Fibroblast of lung (primary cell): Measurements from ENCODE around the gene TM9SF4. TPM values are rescaled to one million over a fixed set of nuclear protein-coding genes. Genes with fewer than 3 reads are reported as not detected.
"Not testable (repeated sequence)": the region's sequence is repeated elsewhere in the genome, so short reads cannot be mapped to it uniquely, and the experiment has no call there.

ENCODE experiments used
- DNase-seq, 2 donors: peaks; one replicate each; pipeline versions ENCODE4 v3.0.0 to v3.0.0-alpha.2; 2010; ENCODE audit warnings: low read depth in 2 of 2
- H2AFZ ChIP-seq: 2 replicates; pipeline ENCODE4 v1.5.1; 2012; ENCODE audit warnings: low read length, control low read depth, inconsistent platforms
- H3K27ac ChIP-seq: 2 replicates; pipeline ENCODE4 v1.5.1; 2011; ENCODE audit warnings: low read length, control low read depth; ENCODE audit not compliant: insufficient read depth
- H3K27me3 ChIP-seq: 2 replicates; pipeline ENCODE4 v1.5.1; 2011; ENCODE audit warnings: mild to moderate bottlenecking, low read length; ENCODE audit not compliant: control insufficient read depth, insufficient read depth
- H3K36me3 ChIP-seq: 2 replicates; pipeline ENCODE4 v1.5.1; 2011; ENCODE audit warnings: low read length; ENCODE audit not compliant: control insufficient read depth, insufficient read depth
- H3K4me1 ChIP-seq: 2 replicates; pipeline ENCODE4 v1.5.1; 2011; ENCODE audit warnings: low read length; ENCODE audit not compliant: control insufficient read depth, insufficient read depth; ENCODE audit errors: extremely low read depth
- H3K4me2 ChIP-seq: 2 replicates; pipeline ENCODE4 v1.5.1; 2011; ENCODE audit warnings: low read length, control low read depth; ENCODE audit not compliant: insufficient read depth; ENCODE audit errors: extremely low read depth
- H3K4me3 ChIP-seq, 4 experiments: fragments of 200-600 bp in 1 of 4; sonication (generic) in 1 of 4; replicated peaks in 1 of 4; 2 replicates each; pipeline ENCODE4 v1.5.1; 2011 to 2016; ENCODE audit warnings: low read length in 4 of 4, low read depth in 3 of 4, mild to moderate bottlenecking in 3 of 4, control low read depth in 2 of 4, inconsistent platforms in 1 of 4, mixed read lengths in 1 of 4; ENCODE audit not compliant: insufficient read depth in 1 of 4; ENCODE audit errors: control extremely low read depth in 1 of 4
- H3K79me2 ChIP-seq: 2 replicates; pipeline ENCODE4 v1.5.1; 2012; ENCODE audit warnings: mild to moderate bottlenecking, low read length, inconsistent platforms; ENCODE audit not compliant: control insufficient read depth, insufficient read depth
- H3K9ac ChIP-seq: 2 replicates; pipeline ENCODE4 v1.5.1; 2011; ENCODE audit warnings: mild to moderate bottlenecking, low read length, control low read depth; ENCODE audit not compliant: insufficient read depth
- H3K9me3 ChIP-seq: 2 replicates; pipeline ENCODE4 v1.5.1; 2012; ENCODE audit warnings: low read depth, low read length; ENCODE audit not compliant: control insufficient read depth, insufficient read depth
- H4K20me1 ChIP-seq: 2 replicates; pipeline ENCODE4 v1.5.1; 2011; ENCODE audit warnings: low read length; ENCODE audit not compliant: control insufficient read depth, insufficient read depth; ENCODE audit errors: extremely low read depth
- EZH2 ChIP-seq: IDR thresholded peaks from 2 replicates; pipeline ENCODE4 v1.5.1; 2012; ENCODE audit warnings: low read length, control low read depth, mild to moderate bottlenecking; ENCODE audit errors: missing control alignments
- polyA plus RNA-seq, 2 donors: library from polyadenylated mRNA; depleted of rRNA in 1 of 2; stranded (reverse) in 1 of 2; unstranded in 1 of 2; fragments of >200 nt; gene quantifications; 2 replicates each; pipeline ENCODE4 v1.2.1, GENCODE V29; 2011 to 2012; ENCODE audit warnings: missing spikeins in 1 of 2
- total RNA-seq: library from RNA; depleted of rRNA; stranded (reverse); fragments of >200 nt; gene quantifications from 2 replicates; pipeline ENCODE4 v1.2.1, GENCODE V29; 2014
- TF ChIP-seq, protein P1 (sequence below), 2 donors: IDR thresholded peaks in 1 of 2; conservative IDR thresholded peaks in 1 of 2; 1 replicate in 1 of 2; 2 replicates in 1 of 2; pipeline ENCODE4 v1.5.1; 2011 to 2012; ENCODE audit warnings: low read length in 2 of 2, control low read depth in 1 of 2, inconsistent platforms in 1 of 2, low read depth in 1 of 2, mild to moderate bottlenecking in 1 of 2

Gene TM9SF4
- total and polyA plus RNA-seq, 2 donors (not counting 1 experiment from before 2014, with no cell fraction given): 33.5 to 71.3 TPM

DNA sequence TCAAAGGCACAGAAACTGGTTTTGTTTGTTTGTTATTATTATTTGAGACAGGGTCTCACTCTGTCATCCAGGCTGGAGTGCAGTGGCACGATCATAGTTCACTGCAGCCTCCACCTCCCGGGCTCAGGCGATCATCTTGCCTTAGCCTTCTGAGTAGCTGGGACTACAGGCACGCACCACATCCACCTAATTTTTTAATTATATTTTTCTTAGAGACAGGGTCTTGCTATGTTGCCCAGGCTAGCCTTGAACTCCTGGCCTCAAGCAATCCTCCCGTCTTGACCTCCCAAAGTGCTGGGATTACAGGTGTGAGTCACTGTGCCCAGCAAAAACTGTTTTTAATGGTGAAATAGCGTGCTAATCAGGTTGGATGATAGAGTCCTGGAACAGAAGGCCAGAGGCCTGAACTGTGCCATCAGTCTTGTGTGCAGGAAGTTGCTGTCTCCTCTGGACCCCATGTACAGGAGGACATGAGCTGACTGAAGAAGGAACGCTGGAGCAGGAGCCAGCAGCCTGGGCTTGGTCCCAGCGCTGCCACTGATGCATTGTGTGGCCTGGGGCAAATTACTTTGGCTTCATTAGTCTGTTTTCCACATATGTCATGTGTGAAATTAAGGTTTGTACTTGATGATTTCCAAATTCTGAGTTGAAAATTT lies 4.9 kb downstream of the TM9SF4 start:
- no peaks in the 10 kb centered on the region for H3K27me3 ChIP-seq
- no peak overlapping the region for H3K27ac ChIP-seq
- H4K20me1 ChIP-seq: no peaks in the 10 kb centered on the region
- H3K4me1 ChIP-seq: peaks cover 4% of the 10 kb centered on the region
- H2AFZ ChIP-seq: no peak overlapping the region
- no peak overlapping the region for H3K4me2 ChIP-seq
- H3K79me2 ChIP-seq: peaks cover 65% of the 10 kb centered on the region
- H3K4me3 ChIP-seq: no peak overlapping the region
- TF ChIP-seq EZH2: no peak
- TF ChIP-seq, protein P1, sequence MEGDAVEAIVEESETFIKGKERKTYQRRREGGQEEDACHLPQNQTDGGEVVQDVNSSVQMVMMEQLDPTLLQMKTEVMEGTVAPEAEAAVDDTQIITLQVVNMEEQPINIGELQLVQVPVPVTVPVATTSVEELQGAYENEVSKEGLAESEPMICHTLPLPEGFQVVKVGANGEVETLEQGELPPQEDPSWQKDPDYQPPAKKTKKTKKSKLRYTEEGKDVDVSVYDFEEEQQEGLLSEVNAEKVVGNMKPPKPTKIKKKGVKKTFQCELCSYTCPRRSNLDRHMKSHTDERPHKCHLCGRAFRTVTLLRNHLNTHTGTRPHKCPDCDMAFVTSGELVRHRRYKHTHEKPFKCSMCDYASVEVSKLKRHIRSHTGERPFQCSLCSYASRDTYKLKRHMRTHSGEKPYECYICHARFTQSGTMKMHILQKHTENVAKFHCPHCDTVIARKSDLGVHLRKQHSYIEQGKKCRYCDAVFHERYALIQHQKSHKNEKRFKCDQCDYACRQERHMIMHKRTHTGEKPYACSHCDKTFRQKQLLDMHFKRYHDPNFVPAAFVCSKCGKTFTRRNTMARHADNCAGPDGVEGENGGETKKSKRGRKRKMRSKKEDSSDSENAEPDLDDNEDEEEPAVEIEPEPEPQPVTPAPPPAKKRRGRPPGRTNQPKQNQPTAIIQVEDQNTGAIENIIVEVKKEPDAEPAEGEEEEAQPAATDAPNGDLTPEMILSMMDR (conservative IDR thresholded peaks at IDR 0.05 in 1 of 2, IDR thresholded peaks at IDR 0.05 in 1 of 2; ENCODE audit: low read depth in 1 of 2, low read length in 2 of 2): no peak
- H3K9me3 ChIP-seq: no peaks in the 10 kb centered on the region
- DNase-seq: peak in 1 of 2 donors; percentile 39
- no peak overlapping the region for H3K9ac ChIP-seq
- H3K36me3 ChIP-seq: no peaks in the 10 kb centered on the region

DNA sequence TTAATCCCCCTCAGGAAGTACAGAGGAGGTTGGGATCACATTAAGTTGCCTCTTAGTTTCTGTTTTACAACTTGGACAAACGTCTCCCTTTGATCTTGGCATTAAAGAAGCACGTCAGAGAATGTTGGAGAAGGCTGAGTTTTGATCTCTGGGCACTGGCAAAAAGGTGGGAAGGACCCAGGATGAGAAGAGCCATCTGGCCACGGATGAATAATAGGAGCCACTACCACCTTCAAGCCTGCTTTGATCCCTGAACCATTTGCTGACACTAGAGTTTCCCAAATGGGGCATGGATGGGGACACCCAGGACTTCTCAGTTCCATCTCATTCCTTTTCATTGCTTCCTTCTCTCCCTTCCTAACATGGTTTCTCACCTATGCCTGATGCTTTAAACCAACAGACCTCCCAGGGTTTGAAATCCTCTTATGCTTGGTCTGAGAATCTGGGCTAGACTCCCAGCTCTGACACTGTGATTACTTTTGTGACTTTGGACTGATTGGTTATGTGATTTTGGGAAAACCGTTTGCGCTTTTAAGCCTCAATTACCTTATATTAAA lies 5.8 kb downstream of the TM9SF4 start:
- H3K9ac ChIP-seq: no peak overlapping the region
- H3K27ac ChIP-seq: no peak overlapping the region
- H3K4me3 ChIP-seq: no peak overlapping the region
- peaks cover 63% of the 10 kb centered on the region for H3K79me2 ChIP-seq
- H3K4me2 ChIP-seq: no peak overlapping the region
- H3K27me3 ChIP-seq: no peaks in the 10 kb centered on the region
- H3K36me3 ChIP-seq: no peaks in the 10 kb centered on the region
- H2AFZ ChIP-seq: no peak overlapping the region
- H4K20me1 ChIP-seq: no peaks in the 10 kb centered on the region
- no peak for DNase-seq
- no peaks in the 10 kb centered on the region for H3K9me3 ChIP-seq
- H3K4me1 ChIP-seq: peaks cover 4% of the 10 kb centered on the region
- TF ChIP-seq EZH2: no peak
- TF ChIP-seq, protein P1 (conservative IDR thresholded peaks at IDR 0.05 in 1 of 2, IDR thresholded peaks at IDR 0.05 in 1 of 2; ENCODE audit: low read depth in 1 of 2, low read length in 2 of 2): no peak

DNA sequence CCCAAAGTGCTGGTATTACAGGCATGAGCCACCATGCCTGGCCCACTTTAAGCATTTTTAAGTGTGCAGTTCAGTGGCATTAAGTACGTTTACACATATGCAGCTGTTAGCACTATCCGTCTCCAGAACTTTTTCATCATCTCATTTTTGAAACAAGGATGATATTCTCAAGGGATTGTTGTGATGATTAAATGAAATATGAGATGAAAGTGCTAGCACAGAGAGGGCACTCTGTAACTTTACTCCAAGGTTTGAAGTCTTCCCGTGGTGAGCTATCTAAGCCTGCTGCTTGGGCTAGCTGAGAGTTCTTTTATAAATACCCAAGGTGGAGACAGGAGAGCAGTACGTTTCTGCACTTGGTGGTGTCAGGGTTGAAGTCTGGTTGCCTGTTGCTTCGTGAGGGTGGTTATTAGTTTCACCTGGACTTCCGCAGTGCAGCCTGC lies 6.6 kb downstream of the TM9SF4 start:
- Histone ChIP-seq H4K20me1 (no peaks in the 10 kb centered on the region), H2AFZ (no peak overlapping the region), H3K4me1 (no peaks in the 10 kb centered on the region), H3K79me2 (peaks cover 57% of the 10 kb centered on the region), H3K27me3 (no peaks in the 10 kb centered on the region), H3K4me3 (no peak overlapping the region), H3K4me2 (no peak overlapping the region), H3K36me3 (no peaks in the 10 kb centered on the region), H3K9ac (no peak overlapping the region), H3K27ac (no peak overlapping the region), H3K9me3 (no peaks in the 10 kb centered on the region)
- no peak for DNase-seq
- no peak for TF ChIP-seq EZH2
- TF ChIP-seq, protein P1 (conservative IDR thresholded peaks at IDR 0.05 in 1 of 2, IDR thresholded peaks at IDR 0.05 in 1 of 2; ENCODE audit: low read depth in 1 of 2, low read length in 2 of 2): no peak

DNA sequence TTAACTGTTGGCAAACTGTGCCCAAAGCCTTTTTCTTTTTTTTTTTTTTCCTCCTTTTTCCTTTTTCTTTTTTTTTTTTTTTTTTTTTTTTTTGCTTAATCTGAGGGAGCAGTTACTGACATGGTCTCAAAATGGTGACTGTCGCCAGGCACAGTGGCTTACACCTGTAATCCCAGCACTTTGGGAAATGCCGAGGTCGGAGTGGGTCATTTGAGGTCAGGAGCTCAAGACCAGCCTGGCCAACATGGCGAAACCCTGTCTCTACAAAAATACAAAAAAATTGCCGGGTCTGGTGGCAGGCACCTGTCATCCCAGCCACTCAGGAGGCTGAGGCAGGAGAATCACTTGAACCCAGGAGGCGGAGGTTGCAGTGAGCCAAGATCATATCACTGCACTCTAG lies 7.3 kb downstream of the TM9SF4 start:
- not testable (repeated sequence) for H2AFZ ChIP-seq, DNase-seq, H3K4me1 ChIP-seq, H3K9me3 ChIP-seq, H4K20me1 ChIP-seq, H3K9ac ChIP-seq, H3K27me3 ChIP-seq, H3K4me3 ChIP-seq, H3K27ac ChIP-seq, H3K36me3 ChIP-seq, H3K4me2 ChIP-seq
- H3K79me2 ChIP-seq: peaks cover 50% of the 10 kb centered on the region

DNA sequence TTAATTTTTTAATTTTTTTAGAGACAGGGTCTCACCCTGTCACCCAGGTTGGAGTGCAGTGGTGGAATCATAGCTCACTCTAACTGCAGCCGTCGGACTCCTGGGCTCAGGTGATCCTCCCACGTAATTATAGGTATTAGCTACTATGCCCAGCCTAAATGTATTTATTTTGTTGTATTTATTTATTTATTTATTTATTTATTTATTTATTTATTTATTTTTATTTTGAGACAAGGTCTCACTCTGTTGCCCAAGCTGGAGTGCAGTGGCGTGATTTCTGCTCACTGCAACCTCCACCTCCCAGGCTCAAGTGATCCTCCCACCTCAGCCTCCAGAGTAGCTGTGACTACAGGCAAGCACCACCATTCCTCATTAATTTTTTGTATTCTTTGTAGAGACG lies 8.9 kb downstream of the TM9SF4 start:
- H3K4me2 ChIP-seq, H2AFZ ChIP-seq, H3K4me3 ChIP-seq, H4K20me1 ChIP-seq, H3K36me3 ChIP-seq, DNase-seq, H3K4me1 ChIP-seq, H3K9ac ChIP-seq, H3K27ac ChIP-seq, H3K27me3 ChIP-seq, H3K9me3 ChIP-seq: not testable (repeated sequence)
- H3K79me2 ChIP-seq: peaks cover 36% of the 10 kb centered on the region
